DND-41 (cell line): ENCODE measurements around the gene ACP4.

Experiments used
- ATAC-seq: fragments of 200-7000 bp; cut with Tn5 transposase; 3 replicates; pipeline ENCODE4 v1.9.1; 2021; ENCODE audit warnings: low read depth; ENCODE audit not compliant: insufficient read depth
- DNase-seq: peaks from one replicate; pipeline ENCODE4 v3.0.0-alpha.2; 2020
- H2AFZ ChIP-seq: 2 replicates; pipeline ENCODE4 v1.6.0; 2012; ENCODE audit warnings: low read depth, low read length
- H3K27ac ChIP-seq: 2 replicates; pipeline ENCODE4 v1.5.1; 2012; ENCODE audit warnings: low read length, inconsistent platforms
- H3K27me3 ChIP-seq: fragments of 200-600 bp; sonication (generic); 2 replicates; pipeline ENCODE4 v1.6.0; 2012; ENCODE audit warnings: low read length, mild to moderate bottlenecking, inconsistent platforms; ENCODE audit not compliant: insufficient read depth, poor library complexity
- H3K36me3 ChIP-seq: 2 replicates; pipeline ENCODE4 v1.5.1; 2012; ENCODE audit warnings: low read length, inconsistent platforms; ENCODE audit not compliant: insufficient read depth
- H3K4me1 ChIP-seq: 2 replicates; pipeline ENCODE4 v1.5.1; 2012; ENCODE audit warnings: mild to moderate bottlenecking, low read length; ENCODE audit not compliant: insufficient read depth
- H3K4me2 ChIP-seq: 2 replicates; pipeline ENCODE4 v1.6.0; 2012; ENCODE audit warnings: mild to moderate bottlenecking, moderate library complexity, low read length, inconsistent platforms; ENCODE audit not compliant: insufficient read depth
- H3K4me3 ChIP-seq, 2 experiments: fragments of 200-600 bp in 1 of 2; shearing (Covaris generic) in 1 of 2; 2 replicates each; pipeline ENCODE4 v1.5.1; 2012 to 2016; ENCODE audit warnings: inconsistent platforms in 2 of 2, low read length in 2 of 2, mild to moderate bottlenecking in 2 of 2, low read depth in 1 of 2, moderate library complexity in 1 of 2
- H3K79me2 ChIP-seq: 2 replicates; pipeline ENCODE4 v1.6.0; 2012; ENCODE audit warnings: low read length, inconsistent platforms; ENCODE audit not compliant: insufficient read depth
- H3K9ac ChIP-seq: 2 replicates; pipeline ENCODE4 v1.6.0; 2012; ENCODE audit warnings: low read depth, mild to moderate bottlenecking, inconsistent platforms, low read length, moderate library complexity
- H3K9me3 ChIP-seq: 2 replicates; pipeline ENCODE4 v1.5.1; 2012; ENCODE audit warnings: low read length, moderate library complexity, mild to moderate bottlenecking, inconsistent platforms; ENCODE audit not compliant: insufficient read depth, severe bottlenecking
- H4K20me1 ChIP-seq: 2 replicates; pipeline ENCODE4 v1.6.0; 2012; ENCODE audit warnings: low read length; ENCODE audit not compliant: insufficient read depth
- CTCF ChIP-seq: IDR thresholded peaks from 2 replicates; pipeline ENCODE4 v1.5.1; 2012; ENCODE audit warnings: borderline replicate concordance, low read length, moderate library complexity, mild to moderate bottlenecking; ENCODE audit not compliant: poor library complexity, severe bottlenecking; ENCODE audit errors: extremely low read depth
- EZH2 ChIP-seq: IDR thresholded peaks from 3 replicates; pipeline ENCODE4 v1.6.1; 2012; ENCODE audit warnings: borderline replicate concordance, low read depth, mild to moderate bottlenecking, moderate library complexity, low read length, inconsistent platforms; ENCODE audit not compliant: severe bottlenecking

ACP4 gene

GRCh38 chr19:50793558-50794065 lies 3.4 kb downstream of the ACP4 start:
- H3K36me3 ChIP-seq = peaks cover 36% of the 10 kb centered on the region
- peaks cover 69% of the 10 kb centered on the region for H4K20me1 ChIP-seq
- DNase-seq (peak; percentile 25), ATAC-seq (0 out of 3 replicates have a peak, but pooled peaks have one; percentile 3)
- no peak overlapping the region for H3K27ac ChIP-seq
- no peak overlapping the region for H3K9ac ChIP-seq
- no peak overlapping the region for H3K4me3 ChIP-seq
- H3K9me3 ChIP-seq = no peaks in the 10 kb centered on the region
- H3K4me1 ChIP-seq = no peaks in the 10 kb centered on the region
- peaks cover 13% of the 10 kb centered on the region for H3K79me2 ChIP-seq
- no peak overlapping the region for H2AFZ ChIP-seq
- TF ChIP-seq EZH2 (no peak), CTCF (no peak)
- H3K27me3 ChIP-seq = no peaks in the 10 kb centered on the region
- H3K4me2 ChIP-seq = no peak overlapping the region

- Histone ChIP-seq H2AFZ (no peak overlapping the region), H3K36me3 (peaks cover 42% of the 10 kb centered on the region), H3K4me3 (no peak overlapping the region), H3K79me2 (peaks cover 20% of the 10 kb centered on the region), H3K9me3 (no peaks in the 10 kb centered on the region), H3K4me1 (no peaks in the 10 kb centered on the region), H3K27ac (no peak overlapping the region), H3K9ac (no peak overlapping the region), H3K4me2 (no peak overlapping the region), H4K20me1 (peaks cover 76% of the 10 kb centered on the region), H3K27me3 (no peaks in the 10 kb centered on the region)
- ATAC-seq (peak; percentile 16), DNase-seq (peak; percentile 51)
- TF ChIP-seq CTCF (peak; percentile 12), EZH2 (no peak)
These were observed 4.1 kb downstream of the ACP4 start for GRCh38 chr19:50794074-50794875.

- Histone ChIP-seq H3K27me3 (no peaks in the 10 kb centered on the region), H4K20me1 (peaks cover 79% of the 10 kb centered on the region), H3K36me3 (peaks cover 50% of the 10 kb centered on the region), H3K4me2 (no peak overlapping the region), H3K9ac (no peak overlapping the region), H3K79me2 (peaks cover 28% of the 10 kb centered on the region), H2AFZ (no peak overlapping the region), H3K4me3 (no peak overlapping the region), H3K4me1 (peaks cover 6% of the 10 kb centered on the region; the same call in 1 of the 2 replicates), H3K27ac (0 out of 2 replicates have a peak overlapping the region, but pooled peaks have one; percentile 1), H3K9me3 (no peaks in the 10 kb centered on the region)
- no peak for TF ChIP-seq EZH2
- peak; percentile 44 for TF ChIP-seq CTCF
- ATAC-seq (peak; percentile 52), DNase-seq (peak; percentile 63)
These were observed 4.9 kb downstream of the ACP4 start for GRCh38 chr19:50794876-50795663.
